ENCODE data around the gene TGFB1I1.
"Not testable (repeated sequence)": the region's sequence is repeated elsewhere in the genome, so short reads cannot be mapped to it uniquely, and the experiment has no call there.

TGFB1I1 gene

GRCh38 chr16:31471875-31472708, at the start of gene TGFB1I1:
TGFB1I1 (plus strand) TSS chr16:31472152; CDS start chr16:31472189, 37 bp downstream.
- DNase-seq (ENCODE audit: low read depth), result no peak

DNA sequence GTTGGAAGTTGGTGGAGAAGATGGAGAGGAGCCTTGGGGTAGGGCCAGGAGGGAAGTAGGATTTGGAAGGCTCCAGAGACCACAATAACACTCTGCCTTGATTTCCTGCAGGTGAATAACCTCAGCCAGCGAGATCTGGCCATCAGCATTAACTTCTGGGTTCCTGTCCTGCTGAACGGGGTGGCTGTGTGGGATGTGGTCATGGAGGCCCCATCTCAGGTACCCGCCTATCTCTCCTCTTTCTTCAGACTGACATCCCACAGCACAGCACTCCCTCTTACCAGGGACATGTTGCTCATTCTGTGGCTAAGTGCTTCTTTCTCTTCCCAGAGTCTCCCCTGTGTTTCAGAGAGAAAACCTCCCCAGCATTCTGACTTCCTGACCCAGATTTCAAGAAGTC, 48.7 kb upstream of the TGFB1I1 start:
- DNase-seq (ENCODE audit: low read depth), result no peak

GRCh38 chr16:31423801-31424200, 48.2 kb upstream of the TGFB1I1 start:
- DNase-seq (ENCODE audit: low read depth), result no peak

DNA sequence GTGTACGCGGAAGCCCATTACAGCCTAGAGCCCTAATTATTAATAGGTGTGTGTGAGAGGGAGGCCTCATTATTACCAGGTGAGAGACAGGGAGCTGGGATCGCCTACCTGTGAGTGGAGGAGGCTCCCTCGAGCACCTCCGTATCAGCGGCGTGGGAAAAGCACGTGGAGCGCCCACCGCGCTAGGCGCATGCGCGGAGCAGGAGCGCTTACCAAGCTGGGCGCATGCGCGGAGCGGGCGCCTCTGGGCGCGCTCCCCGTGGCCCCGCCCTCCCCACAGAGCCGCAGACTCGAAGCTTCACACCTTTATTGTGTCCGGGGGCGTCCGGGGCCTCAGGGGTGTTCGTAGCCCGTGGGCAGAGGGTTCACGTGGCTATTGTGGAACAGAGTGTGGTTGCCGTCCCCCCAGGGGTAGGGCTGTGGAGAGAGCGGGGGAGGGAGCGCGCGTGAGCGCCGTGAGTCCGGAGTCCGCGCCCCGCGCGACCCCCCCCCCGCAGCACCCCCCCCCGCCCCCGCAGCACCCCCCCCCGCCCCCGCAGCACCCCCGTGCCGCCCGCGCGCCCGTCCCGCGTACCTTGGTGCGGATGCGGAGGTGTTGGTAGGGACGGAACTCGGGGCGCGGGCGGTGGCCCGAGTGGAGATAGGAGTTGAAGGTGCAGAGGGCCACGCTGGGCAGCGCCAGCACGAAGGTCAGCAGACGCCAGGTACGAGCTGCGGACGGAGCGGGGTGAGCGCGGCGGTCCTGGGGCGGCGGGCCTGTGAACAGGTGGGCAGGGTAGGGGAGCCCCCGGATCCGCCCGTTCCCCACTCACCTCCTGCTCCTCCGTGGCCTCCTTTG, 44.3 kb upstream of the TGFB1I1 start:
- DNase-seq (ENCODE audit: low read depth), result no peak

DNA sequence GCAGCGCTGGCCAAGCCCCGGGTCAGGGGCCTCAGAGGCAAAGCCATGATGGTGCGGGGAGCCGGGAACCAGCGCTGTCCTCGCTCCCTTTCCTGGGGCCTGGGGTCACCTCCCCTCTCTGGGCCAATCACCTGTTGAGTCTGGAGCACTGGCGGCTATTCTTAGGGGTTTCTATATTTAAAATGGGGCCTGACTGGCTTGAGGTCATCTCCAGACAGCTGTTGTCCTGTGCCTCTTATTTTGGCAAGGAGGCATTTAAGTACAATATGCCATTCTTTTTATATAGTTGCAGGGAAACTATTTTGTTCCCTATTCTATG, 43.7 kb upstream of the TGFB1I1 start, which contains the start of gene COX6A2:
TSS of gene COX6A2 (minus strand) at position 82 of the 319 bp plus-strand sequence. CDS start at position 47, 35 bp downstream.
- DNase-seq (ENCODE audit: low read depth), result no peak

- no peak for DNase-seq (ENCODE audit: low read depth)
Measured at GRCh38 chr16:31428638-31429247, 43.2 kb upstream of the TGFB1I1 start.

DNA sequence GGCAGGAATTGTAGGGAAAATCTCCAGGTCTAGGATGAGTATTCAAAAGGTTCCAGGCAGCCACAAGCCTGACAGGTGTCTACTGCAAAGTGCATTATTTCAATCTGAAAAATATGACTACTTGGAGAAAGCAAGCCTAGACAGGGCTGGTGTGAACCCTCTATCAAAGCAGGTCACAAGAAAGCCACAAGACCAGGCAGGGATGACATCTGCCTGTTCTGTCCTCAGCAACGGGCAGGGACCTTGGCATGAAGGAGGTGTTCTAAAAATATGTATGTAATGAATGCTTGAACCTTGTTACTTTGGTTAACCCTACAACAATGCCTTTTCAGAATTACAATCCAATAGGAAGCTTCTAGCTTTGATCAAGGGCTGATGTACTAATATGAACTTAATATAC, 42.6 kb upstream of the TGFB1I1 start:
- no peak for DNase-seq (ENCODE audit: low read depth)

GRCh38 chr16:31429796-31430195, 42.2 kb upstream of the TGFB1I1 start:
- no peak for DNase-seq (ENCODE audit: low read depth)

- no peak for DNase-seq (ENCODE audit: low read depth)
Measured at GRCh38 chr16:31430380-31431052, 41.4 kb upstream of the TGFB1I1 start.

- no peak for DNase-seq (ENCODE audit: low read depth)
Measured at GRCh38 chr16:31435341-31436220, 36.4 kb upstream of the TGFB1I1 start.

DNA sequence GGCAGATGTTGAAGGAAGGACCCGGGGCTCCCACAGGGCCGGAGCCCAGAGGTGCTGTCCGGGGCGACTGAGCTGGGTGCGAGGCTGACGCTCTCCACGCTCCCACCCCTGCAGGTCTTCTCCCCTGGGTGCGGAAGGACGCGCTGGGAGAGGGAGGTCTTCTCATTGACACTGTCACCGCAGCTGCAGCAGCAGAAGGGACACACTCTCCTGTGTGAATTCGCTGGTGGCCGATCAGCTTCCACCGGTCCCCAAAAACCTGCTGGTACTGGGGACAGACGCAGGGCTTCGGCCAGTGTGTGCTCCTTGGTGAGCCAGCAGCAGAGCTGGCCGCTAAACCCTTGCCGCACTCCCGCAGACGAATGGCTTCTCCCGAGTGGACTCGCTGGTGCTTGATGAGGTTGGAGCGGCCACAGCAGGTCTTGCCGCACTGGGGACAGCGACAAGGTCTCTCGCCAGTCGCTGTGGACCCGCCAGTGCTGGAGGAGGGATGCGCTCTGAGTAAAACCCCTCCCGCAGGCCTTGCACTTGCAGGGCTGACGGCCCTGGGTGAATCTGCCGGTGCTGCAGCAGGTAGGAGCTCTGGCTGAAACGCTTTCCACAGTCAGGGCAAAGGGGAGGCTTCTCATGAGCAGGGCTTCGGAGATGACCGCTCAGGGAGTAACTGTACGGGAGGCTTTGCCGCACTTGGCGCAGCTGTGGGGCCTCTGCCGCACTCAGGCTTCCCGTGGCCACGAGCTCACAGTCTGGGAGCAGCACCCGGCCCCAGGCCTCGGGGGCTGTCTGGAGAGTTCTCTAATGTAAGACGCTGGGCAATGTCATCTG, 35.5 kb upstream of the TGFB1I1 start:
- DNase-seq (ENCODE audit: low read depth), result no peak

- no peak for DNase-seq (ENCODE audit: low read depth)
Measured at GRCh38 chr16:31438414-31438813, 33.5 kb upstream of the TGFB1I1 start.

DNA sequence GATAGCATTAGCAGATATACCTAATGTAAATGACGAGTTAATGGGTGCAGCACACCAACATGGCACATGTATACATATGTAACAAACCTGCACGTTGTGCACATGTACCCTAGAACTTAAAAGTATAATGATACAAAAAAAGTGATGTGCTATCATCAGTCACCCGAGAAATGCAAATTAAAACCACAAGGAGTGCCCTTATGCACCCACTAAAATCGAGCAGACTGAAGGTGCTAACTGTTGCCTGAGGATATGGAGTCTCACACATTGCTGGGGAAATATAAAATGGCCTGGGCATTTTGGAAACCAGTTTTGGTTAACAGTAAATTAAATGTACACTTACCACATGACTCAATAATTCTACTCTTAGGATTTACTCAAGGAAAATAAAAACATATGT, 32.9 kb upstream of the TGFB1I1 start:
- not testable (repeated sequence) for DNase-seq (ENCODE audit: low read depth)

DNA sequence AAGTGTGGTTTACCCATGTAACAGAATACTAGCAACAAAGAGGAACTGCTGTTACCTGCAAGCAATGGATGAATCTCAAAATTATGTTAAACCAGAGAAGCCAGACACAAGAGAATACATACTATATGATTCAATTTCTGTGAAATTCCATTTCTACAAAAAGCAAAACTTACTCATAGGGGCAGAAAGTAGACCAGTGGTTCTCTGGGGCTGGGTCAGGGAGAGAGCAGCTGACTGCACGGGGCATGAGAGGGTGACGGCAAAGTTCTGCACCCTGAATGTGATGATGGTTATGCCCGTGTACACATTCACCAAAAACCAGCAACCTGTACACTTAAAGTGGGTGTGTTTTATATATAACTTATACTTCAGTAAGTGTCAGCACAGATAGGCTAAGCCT, 32.4 kb upstream of the TGFB1I1 start:
- no peak for DNase-seq (ENCODE audit: low read depth)

DNA sequence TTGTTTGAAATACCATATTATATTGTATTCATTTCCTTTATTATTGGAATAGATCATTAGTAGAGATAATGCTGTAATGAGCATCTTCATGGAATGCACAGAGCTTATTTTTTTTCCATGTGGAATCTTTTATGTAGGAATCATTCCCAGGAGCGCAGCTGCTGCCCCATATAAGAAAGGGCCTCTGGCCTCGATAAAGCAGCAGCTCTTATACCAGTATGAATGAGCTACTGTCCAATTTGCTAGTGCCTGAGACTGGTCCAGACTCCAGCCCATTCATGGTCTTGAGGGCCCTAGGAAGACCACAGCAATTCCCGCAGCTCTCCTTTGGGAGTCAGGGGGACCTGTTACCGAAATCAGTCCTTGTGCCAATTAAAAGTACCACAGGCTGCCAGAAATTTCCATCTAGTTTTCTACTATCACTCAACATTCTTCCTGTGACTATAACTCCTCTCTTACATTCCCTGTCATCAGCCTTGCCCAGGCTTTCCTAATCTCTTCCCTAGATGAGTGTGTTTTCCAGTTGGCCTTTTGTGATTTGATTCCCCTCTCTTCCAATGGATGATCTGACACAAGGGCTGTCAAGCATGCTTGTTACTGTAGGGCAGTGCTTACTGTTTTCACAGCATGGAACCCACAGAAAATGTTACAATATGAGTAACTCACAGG, 31.3 kb upstream of the TGFB1I1 start:
- no peak for DNase-seq (ENCODE audit: low read depth)

DNA sequence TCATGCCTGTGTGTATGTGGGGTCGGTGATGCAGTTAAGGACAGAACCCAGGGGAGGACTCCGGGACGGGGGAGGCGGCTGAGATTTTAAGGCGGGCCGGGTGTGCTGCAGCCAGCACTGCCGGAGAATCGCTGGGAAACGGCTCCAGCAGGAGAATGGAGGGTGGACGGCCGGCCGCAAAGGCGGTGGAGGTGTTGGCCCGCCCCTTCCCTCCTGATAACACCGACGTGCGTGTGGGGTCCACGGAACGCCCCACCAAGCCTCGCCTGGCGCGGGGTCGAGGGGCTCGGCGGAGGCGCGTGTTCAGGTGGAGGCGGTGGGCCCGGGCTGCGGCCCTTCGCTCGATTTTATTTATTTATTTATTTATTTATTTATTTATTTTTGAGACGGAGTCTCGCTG, 30.0 kb upstream of the TGFB1I1 start:
- DNase-seq (ENCODE audit: low read depth), result no peak

GRCh38 chr16:31445931-31446330, 26.0 kb upstream of the TGFB1I1 start:
- not testable (repeated sequence) for DNase-seq (ENCODE audit: low read depth)

GRCh38 chr16:31451201-31451600, 20.8 kb upstream of the TGFB1I1 start:
- no peak for DNase-seq (ENCODE audit: low read depth)

DNA sequence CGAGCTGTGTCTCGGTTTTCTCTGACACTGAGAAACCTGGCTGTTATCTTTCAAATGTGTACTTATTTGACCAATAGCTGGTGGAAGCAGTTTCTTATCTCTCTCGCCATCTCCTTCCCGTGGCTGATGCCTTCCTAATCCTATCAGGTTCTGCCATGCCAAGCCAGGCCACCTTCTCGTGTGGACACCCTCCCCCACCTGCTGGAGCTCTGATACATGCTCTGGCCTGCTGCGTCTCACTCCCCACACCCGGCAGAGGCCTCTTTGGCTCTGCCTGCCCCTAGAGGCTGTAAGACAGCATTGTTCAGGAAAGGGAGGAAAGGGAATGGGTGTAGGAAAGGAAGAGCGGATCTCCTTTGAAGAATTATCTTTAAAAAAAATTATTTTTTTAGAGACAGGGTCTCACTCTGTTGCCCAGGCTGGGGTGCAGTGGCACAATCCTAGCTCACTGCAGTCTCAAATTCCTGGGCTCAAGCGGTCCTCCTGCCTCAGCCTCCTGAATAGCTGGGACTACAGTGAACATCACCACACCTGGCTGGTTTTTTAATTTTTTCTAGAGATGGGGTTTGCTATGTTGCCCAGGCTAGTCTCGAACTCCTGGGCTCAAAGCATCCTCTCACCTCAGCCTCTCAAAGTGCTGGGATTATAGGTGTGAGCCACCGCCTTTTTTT, 20.1 kb upstream of the TGFB1I1 start:
- peak; percentile 18 for DNase-seq (ENCODE audit: low read depth)
